HG02763 (cell line): ENCODE data around the gene SSH2.
A peak's percentile ranks its signal among the peaks of the same experiment; 100 is the strongest.
"Not testable (repeated sequence)": the region's sequence is repeated elsewhere in the genome, so short reads cannot be mapped to it uniquely, and the experiment has no call there.

Source experiments
- ATAC-seq: cut with Tn5 transposase; IDR thresholded peaks from one replicate; pipeline ENCODE4 v1.9.1; 2021; ENCODE audit warnings: mild to moderate bottlenecking, moderate library complexity; ENCODE audit not compliant: unreplicated experiment

The SSH2 gene

DNA sequence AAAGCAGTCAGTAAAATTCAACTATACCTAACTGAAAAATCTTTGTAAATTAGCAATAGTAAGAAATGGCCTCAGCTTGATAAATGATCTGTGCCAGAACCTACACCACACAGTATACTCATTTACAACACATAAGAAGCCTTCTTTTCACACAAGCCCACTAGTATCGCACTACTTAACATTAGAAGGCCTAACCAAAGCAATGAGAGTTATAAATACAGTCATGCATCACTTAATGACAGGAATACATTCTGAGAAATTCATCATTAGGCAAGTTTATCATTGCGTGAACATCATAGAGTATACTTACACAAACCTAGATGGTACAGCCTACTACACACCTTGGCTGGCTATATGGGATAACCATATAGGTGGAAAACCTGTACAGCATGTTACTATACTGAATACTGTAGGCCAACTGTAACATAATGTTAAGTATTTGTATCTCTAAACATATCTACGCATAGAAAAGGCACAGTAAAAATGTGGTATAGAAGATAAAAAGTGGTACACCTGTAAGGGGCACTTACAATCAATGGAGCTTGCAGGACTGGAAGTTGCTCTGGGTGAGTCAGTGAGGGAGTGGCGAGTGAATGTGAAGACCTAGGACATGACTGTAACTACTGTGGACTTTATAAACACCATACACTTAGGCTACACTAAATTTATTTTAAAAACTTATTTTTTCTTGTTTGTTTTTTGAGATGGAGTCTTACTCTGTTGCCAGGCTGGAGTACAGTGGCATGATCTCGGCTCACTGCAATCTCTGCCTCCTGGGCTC lies 180.8 kb downstream of the SSH2 start:
- no peak for ATAC-seq

DNA sequence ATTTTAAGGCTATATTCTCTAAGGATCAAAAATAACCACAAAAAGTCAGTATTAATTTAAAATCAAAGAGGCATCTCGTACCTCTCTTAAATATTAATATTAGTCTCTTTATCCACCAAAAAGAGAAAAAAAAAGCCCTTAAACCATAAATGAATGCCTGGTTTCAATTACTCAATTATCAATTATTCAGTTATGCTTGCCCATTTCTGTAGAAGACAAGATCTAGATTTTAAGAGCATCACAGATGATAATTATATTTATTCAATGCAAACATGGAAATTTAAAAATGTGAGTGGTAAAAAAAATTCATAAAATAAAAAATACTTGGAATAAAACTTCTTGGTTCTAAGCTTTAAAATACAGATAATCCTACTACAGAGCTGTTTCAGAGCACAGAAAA lies 181.6 kb downstream of the SSH2 start:
- no peak for ATAC-seq

DNA sequence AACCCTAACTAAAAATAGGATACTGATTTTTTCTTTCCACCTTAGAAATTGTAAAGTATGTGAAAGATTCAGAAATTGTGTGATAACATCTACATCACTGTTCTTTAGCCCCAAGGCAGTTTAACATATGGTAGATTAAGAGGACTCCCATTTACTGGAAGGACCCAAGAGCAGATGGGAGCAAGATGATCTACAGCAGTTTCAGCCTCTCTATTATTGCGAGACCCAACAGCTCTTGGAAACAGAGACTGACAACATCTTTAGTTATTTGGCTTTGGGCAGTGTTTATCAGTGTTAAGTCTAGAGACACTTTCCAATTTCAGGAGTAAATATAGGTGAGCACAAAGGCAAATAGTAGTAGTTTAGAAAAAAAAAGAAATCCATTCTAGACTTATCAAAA lies 182.4 kb downstream of the SSH2 start:
- ATAC-seq = no peak

DNA sequence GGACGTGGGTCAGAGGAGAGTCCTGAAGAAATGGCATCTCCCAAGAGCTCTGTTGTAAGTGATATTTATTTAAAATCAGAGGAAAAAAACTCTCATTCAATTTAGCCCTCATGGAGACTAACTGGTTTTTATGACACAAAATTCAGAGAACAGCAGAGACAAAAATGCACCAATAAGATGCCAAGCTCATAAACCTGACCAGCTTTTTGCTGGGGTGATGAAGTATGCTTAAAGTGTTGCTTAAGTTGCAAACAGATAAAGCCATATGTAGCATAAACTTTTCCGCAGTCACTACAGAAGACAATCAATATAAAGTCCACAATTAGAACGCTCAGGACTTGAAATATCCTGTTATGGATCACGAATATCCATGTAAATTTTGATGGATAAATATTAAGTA lies 183.4 kb downstream of the SSH2 start:
- ATAC-seq = no peak

DNA sequence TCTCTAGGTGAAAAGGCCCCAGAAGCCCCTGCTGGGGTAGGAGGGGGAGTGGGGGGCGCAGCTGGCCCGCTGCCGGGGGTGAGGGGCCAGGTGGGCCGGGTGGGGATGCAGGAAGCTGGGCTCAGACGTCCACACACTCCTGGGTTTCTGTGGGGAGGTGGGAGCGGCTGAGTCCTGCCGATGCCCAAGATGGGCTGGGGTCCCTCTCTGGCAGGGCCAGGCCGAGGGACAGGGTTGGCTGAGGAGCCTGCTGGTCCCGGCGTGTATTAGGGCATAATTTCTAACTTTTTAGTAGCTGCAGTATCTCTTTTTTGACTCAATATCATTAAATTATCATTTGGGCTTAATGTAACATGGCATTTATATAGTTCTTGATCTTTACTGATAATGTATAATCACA lies 185.9 kb downstream of the SSH2 start:
- ATAC-seq = no peak

DNA sequence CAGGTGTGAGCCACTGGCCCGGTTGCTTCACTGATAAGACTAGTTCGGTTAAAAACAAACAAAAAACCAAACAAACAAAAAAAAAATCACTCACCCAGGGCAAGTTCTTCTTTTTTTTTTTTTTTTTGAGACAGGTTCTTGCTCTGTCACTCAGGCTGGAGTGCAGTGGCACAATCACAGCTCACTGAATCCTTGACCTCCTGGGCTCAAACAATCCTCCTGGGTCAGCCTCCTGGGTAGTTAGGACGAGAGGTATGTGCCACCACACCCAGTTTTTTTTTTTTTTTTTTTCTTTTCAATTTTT lies 187.9 kb downstream of the SSH2 start:
- no peak for ATAC-seq

DNA sequence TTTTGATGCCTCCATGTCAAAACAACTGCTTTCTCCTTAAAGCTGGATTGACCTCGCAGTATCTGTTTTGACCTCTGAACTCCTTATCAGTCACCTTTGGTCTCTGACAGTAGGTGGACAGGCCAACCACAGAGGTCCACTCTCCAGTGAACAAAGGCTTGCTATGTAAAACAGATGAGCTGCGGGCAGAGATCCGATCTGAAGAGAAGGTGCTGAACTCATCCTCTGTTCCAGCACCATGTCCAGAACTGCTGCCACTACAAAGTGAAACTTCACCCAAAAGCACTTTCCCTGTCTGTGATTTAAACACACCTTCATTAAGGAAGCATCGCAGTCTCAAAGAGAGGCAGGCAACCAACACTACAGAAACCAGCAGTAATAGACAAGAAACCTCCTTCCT lies 190.0 kb downstream of the SSH2 start:
- no peak for ATAC-seq

DNA sequence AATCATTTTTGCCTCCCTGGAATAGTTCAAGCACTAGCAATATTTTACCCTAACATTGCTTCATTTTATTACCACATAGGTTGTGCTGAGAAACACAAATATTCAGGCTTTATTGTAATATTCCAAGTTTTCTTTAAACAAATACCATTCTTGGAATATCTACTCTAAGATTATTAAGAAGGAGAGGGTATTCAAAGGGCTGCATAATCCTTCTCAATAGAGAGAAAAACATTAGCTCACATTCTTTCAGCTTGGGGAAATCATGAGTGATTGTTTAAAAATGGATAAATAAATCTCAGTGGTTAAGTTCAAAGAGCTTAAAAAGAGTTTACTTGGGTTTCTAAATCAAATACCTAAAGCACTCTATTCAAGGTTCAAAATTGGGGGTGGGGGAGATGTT lies 195.4 kb downstream of the SSH2 start:
- no peak for ATAC-seq

DNA sequence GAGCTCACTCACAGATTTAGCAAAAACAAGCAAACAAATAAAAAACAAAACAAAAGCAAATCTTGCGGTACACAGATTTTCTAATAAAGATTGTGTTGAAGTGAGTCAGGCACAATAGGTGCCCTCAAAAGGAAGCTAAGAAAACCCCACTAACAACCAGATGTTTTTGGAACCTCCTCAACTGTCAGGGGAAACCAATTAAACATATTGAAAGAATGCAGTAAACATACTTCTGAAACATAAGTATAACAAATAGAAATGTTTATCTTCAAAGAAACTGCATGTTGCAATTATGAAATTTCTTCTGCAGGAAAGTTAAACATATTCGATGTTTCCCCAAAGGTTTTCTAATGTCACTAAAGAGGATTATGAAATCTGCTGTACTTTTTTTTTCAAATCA lies 196.9 kb downstream of the SSH2 start:
- no peak for ATAC-seq

DNA sequence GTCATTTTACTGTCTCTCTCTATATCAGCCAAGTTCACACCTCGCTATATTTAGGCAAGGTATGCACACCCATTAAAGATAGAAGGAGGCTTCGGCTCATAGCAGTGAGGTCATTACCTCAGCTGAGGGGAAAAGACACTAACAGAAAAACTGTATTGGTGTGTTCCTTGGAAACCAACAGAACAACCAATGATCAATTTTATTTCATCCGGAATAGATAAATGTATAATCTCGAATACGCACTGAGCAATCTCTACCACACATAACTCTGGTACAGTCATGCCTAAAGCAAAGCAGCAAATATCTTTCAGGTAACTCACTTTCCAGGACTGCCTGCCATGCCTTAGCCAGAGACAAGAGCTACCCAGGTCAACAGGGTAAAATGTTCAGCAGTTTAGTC lies 197.4 kb downstream of the SSH2 start:
- no peak for ATAC-seq

DNA sequence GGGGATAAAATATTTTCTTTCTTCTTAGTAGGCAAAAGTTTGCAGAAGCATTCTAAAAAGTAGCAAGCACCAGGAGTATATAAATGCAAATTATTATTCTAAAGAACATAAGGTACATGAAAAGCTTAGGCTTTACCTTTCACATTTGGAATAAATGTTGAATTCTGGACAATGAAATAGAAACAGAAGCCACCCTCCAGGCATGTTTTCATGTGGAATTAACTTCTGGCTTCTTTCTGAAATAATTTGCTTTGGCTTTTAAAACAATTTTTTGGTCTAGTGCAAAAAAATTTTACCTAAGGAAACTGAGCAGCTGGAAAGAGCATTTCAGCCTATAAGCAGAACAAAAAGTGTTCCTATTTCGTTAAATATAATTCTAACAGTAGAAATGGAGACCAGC lies 197.8 kb downstream of the SSH2 start:
- ATAC-seq = no peak

DNA sequence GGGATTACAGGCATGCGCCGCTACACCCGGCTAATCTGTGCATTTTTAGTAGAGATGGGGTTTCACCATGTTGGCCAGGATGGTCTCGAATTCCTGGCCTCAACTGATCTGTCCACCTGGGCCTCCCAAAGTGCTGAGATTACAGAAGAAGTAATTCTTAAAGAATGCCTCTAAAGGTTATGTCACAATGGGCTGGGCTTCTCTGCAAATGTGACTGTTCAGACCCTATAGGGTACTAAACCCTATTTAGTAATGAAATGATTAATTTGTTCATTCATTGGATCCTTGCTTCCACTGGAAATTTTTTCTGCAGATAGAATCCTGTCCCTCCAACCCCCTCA lies 198.5 kb downstream of the SSH2 start:
- ATAC-seq = no peak

DNA sequence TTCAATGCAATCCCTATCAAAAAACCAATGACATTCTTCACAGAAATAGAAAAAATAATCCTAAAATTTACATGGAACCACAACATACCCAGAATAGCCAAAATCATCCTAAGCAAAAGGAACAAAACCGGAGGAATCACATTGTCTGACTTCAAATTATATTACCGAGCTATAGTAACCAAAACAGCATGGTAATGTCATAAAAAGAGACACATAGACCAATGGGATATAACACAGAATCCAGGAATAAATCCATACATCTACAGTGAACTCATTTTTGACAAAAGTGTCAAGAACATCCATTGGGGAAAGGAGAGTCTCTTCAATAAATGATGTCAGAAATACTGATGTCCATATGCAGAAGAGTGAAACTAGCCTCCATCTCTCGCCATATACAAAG lies 201.5 kb downstream of the SSH2 start:
- no peak for ATAC-seq

DNA sequence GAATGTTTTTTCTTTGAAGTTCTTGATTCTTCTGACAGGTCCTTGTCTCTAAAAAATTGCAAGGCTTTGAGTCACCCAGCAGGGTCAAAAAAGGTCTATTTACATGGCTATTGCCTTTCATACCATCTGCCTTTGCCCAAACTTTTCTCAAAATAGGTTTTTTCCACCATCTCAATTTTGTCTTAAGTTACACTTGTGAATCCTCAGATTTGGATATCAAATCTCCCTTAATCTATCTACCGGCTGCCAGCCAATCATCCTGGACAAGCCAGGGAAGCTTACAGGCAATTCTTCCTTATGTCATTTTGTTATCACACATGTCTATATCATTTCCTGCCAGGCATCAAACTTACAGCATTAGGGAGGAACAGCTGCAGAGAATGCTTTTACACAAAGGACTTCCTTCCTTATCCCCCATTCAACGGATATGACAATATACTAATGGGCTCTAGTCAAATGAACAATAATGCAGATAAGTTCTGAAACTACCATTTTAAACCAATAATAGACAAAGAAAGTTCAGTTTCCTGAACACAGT lies 203.2 kb downstream of the SSH2 start:
- ATAC-seq = no peak

DNA sequence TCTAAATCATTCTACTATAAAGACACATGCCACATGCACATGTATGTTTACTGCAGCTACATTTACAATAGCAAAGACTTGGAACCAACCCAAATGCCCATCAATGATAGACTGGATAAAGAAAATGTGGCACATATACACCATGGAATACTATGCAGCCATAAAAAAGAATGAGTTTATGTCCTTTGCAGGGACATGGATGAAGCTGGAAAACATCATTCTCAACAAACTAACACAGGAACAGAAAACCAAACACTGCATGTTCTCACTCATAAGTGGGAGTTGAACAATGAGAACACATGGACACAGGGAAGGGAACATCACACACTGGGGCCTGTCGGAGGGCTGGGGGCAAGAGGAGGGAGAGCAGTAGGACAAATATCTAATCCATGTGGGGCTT lies 204.6 kb downstream of the SSH2 start:
- not testable (repeated sequence) for ATAC-seq

DNA sequence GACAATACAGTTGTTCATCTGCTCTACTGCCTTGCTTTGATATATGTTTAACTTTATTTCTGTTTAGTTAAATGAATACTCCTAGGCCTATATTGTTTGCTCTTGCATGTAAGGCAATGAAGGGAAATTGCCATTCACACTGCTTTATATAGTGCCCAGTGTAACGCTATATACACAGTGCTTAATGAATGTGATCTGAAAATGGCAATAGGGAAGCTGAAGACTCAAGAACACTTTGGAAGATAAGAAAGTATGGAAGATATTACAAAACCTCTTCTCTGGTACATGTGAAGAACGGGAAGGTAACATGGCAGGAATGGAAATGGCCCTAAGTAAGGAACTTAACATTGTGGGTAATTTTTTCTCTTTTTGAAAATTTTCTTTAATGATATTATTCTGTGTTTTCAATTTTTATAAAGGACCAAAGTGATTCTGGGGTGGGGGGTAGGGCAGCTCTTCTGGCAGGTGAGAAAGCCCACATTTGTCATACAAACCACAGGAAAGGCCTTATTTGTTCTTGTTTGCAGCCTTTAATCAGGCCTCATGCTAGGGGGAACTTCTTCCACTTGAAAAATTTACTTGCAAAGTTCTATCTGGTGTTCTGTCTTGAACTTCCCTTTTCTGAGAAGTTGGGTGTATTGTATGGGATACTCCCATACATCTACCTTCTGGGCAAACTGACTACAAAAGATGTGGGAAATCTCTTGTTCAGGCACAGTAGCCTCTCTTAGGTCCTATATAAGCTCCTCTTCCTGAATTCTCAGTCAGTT lies 206.6 kb downstream of the SSH2 start:
- no peak for ATAC-seq

DNA sequence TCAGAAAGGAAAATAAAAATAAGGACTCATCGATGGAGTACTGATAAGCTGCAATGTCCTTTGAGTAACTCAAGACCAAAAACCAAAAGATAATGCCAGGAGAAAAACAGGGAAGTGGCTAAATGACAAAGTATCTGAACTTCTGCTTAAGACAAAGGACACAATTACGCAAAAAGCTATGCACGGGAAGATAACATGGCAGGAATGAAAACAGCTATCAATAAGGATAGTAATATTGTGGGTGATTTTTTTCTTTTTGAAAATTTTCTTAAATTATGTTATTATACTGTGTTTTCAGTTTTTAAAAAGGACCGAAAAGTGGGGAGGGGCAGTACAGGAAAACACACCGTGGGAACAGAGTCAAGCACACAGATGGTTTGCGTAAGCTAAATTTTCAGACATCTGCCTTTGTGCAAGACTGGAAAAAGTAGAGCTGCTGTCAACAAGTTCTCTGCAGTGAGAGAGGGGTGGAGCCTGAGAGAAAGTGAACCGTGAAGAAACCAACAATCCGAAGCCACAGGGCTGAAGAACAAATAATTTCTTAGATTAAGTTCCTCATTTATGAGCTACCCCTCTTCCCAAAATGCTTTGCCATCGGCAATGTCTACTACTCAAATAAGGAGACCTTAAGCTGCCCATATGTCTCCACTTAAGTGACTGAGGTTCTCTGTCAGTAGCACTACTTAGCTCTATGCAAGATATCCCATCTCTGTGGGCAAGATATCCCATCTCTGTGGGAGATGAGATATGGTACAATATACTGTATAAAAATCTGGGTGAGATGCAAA lies 207.4 kb downstream of the SSH2 start:
- peak; percentile 78 for ATAC-seq

DNA sequence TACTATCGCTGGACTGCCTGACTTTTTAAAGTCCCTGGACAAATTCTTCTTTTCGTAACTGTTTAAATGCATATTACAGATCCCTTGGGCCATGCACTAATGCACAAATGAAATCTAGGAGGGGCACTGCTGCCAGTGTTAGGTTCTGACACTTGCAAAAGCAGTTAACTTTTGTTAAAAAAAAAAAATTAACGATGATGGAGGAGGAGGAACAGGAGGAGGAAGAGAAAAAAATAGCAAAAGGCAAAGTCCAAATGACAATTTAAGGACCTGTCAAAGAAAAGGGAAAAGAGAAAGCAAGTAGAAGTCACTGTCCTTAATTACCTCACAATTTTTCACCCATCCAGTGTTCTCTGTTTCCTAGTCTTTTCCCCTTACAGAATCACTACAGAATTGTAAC lies 209.5 kb downstream of the SSH2 start:
- ATAC-seq = no peak

DNA sequence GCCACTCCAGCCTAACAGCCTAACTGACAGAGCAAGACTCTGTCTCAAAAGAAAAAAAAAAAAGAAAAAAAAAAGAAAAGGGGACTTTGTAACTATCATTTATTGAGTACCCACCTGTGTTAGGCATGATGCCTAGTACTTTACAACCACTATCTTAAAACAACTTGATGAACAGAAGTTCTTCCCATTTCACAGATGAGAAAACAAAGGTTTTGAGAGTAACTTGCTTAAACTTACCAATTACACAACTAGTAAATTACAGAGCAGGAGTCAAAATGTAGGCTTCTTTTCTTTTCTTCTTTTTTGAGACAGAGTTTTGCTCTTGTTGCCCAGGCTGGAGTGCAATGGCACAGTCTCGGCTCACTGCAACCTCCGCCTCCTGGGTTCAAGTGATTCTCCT lies 210.6 kb downstream of the SSH2 start:
- ATAC-seq = no peak

DNA sequence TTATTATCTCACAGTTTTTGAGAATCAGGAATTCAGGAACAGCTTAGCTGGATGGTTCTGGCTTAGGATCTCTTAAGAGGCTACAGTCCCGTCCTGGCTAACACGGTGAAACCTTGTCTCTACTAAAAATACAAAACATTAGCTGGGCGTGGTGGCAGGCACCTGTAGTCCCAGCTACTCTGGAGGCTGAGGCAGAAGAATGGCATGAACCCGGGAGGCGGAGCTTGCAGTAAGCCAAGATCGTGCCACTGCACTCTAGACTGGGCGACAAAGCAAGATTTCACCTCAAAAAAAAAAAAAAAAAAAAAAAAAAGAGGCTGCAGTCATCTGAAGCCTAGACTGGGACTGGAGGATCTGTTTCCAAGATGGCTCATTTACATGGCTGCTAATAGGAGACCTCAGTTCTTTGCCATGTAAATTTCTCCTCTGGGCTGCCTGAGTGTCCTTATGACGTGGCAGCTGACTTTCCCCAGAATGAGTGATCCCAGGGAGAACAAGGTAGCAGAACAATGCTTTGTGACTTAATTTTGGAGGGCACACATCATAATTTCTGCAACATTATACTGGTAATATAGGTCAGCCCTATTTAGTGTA lies 211.5 kb downstream of the SSH2 start:
- ATAC-seq = no peak

DNA sequence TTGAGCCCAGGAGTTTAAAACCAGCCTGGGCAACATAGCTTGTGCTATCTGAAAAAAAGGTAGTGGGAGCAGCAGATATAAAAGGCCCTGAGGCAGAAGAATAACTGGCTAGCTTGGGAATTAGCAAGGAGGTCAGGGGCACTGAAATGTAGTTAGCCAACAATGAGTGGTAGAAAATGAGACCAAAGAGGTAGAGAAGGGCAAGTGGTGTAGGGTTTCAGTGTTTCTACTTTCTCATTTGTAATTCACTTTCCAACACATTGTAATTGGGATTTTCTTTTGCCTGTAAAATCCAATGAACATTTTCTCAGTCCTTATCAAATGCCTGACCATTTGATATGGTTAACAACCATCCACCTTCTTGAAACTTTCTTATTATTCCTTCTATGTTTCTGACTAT lies 212.2 kb downstream of the SSH2 start:
- no peak for ATAC-seq
